HG03439 (cell line): ENCODE results near the gene PPP2R5E.
"Not testable (repeated sequence)": the region's sequence is repeated elsewhere in the genome, so short reads cannot be mapped to it uniquely, and the experiment has no call there.

ENCODE experiments used
- ATAC-seq: cut with Tn5 transposase; IDR thresholded peaks from one replicate; pipeline ENCODE4 v1.9.1; 2021; ENCODE audit warnings: mild to moderate bottlenecking, moderate library complexity; ENCODE audit not compliant: unreplicated experiment

Gene PPP2R5E

DNA sequence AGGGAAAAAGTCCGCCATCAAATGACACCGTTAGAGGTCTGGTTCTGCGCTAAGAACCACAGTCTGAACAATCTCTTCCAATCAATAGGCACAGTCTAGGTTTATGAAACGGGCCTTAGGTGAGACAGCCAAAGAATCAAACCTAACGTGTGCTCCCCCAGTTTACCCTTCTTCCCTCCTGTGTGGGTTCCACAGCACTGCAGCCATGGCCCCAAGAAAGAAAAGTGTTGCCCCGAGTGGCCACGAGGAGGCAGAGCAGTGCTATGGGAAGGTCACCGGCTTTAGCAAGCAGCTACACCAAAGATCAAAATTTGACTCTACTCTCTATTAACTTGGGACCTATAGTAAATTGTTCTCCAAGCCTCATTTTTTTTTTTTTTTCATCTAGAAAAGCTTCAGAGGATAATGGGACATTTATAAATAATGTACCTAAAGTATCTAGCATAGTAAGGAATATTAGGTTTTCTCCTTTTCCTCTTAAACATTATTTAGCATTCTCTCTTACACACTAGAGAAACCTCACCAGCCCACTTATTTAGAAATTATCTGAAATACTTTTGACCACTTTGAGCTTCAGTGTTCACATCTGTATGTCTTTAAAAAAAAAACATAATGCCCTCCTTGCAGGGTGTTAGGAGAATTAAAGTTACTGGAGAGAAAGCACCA, 154.3 kb downstream of the PPP2R5E start:
- peak; percentile 78 for ATAC-seq

DNA sequence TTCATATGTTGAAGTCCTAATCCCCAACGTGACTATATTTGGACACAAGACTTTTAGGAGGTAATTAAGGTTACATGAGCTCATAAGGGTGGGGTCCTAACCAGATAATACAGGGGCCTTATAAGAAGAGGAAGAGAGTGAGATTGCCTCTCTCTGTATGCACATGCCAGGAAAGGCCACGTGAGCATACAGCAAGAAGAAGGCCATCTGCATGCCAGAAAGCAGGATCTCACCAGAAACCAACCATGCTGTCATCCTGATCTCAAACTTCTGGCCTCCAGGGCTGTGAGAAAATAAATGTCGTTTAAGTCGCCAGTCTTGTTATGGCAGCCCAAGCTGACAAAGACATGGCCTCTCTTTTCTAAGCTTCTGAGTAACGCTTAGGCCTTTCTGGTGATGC, 155.5 kb downstream of the PPP2R5E start:
- ATAC-seq: no peak

DNA sequence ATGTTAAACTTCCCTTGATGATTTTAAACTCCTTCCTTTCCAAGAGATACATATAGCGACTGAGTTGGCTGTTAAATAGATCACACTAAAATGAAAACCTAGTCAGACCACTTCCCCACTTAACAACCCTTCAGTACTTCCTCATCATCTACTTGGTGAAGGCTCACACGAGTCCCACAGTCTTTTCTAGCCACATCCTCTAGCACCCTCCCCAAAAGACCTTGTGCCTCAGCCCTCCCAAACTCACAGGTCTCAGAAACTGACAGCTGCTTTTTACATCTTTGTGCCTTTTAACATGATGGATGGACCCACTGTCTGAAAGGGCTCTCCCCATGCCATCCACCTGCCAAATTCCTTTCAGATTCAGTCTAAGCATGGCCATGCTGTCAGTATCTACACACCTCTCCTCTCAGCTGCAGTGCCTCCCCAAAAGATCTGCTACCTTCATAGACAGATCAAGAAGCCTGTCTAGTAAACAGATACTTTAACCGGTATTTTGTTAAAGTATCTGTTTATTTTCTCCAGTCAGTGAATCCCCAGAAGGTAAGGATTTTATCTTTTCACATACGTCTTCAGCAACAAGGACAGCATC, 159.3 kb downstream of the PPP2R5E start:
- ATAC-seq: no peak

DNA sequence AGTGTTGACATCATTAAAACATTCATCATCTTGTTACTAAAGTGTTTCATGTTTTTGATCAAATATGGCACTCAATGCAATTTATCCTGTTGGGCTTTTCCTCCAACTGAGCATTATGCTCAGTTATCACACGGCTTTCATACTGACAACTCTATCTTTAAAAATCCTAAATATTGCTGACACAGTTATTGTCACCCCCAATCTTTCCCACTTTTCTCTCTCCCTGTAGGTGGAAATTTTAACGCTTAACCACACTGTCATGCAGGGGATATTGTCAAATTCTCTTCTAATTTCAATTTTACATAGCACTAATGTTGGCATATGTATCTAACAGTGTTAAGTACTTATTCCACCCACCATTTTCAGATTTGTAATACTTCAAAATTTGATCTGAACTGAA, 164.7 kb downstream of the PPP2R5E start:
- ATAC-seq: no peak

DNA sequence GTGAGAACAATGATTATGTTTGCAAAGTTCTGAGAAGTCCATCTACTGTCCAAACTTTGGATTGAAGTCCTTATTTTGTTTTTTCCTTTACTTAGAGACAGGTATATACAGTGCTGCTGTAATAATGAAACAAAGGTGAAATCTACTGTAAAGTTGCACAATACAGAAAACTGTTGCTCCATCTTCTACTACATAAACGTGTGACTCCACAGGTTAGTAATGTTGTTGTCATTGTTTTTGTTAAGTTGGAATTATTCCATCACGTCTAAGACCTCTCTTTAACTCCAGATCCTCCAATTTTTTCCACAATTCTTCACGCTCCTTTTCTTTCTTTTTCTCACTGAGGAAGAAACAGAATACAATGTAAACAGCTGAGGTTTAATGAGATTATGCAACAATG, 167.4 kb downstream of the PPP2R5E start:
- ATAC-seq: no peak

DNA sequence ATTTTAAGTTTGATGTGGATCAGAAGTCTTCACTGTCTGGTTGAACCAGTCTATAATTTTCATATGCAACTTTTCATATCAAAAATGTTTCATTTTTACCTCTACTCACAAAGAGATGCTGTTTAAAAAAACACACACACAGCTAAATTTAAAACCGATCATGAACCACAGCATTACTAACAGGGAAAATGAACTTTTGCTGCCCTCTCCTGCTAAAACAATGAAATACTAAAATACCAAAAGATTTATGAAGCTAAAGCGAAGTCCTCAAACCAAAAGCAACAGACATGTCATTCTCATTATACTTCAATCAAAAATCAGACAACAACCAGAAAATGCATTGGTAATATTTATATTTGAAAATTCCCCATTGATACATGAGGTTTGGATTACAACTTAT, 171.6 kb downstream of the PPP2R5E start:
- ATAC-seq: not testable (repeated sequence)

DNA sequence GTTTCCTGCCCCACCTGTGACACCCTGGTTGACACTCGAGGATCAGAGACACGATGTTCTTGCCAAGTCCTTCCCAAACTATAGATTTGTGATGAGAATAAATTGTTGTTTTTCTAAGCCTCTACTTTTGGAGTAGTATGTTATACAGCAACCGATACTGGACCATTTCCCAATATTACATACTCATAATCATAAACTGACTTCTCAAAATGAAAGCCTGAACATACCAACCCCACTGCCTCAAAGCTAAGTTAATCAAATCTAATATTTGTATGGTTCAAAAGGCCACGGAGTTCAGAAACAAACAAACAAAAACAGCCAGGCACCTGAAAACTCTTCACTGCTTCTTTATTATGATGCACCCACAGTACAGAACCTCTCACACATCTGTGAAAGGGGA, 172.1 kb downstream of the PPP2R5E start:
- no peak for ATAC-seq

DNA sequence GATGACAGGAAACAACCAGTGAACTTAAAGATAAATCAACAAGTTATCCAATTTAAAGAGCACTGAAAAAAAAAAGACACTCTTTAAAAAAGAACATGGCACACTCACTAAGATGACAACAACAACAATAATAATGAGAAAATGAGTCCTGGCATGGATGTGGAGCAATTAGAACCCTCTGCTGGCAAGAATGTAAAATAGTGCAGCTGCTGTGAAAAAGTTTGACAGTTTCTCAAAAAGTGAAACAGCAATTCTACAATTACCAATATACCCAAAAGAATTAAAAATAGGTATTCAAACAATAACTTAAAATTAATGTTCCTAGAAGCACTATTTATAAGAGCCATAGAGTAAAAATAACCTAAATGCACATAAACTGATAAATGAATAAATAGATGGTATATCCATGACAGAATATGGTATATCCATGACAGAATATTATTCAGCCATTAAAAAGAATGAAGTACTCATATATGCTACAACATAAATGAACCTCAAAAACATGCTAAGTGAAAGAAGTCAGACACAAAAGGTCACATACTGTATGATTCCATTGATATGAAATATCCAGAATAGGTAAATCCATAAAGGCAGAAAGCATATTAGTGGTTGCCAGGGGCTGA, 175.3 kb downstream of the PPP2R5E start:
- no peak for ATAC-seq

DNA sequence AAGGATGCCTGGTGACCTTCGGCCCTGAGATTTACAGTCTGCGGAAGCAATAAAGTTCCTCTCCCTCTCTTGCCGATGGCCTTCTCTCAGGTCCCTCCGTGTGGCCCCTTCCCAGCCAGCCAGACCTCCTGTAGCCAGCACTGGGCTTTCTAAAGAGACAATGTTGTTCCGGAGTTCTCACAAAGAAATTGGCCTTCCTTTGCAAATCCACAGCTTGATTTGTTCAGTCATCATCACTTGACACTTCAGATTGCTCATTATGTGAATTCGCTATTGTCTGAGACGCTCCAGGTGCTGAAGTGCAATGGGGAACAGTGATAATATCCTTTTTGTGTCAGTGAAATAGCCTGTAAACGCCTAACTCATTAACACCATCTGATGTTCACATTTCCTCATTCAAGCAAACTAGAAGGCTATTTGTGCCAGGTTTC, 180.8 kb downstream of the PPP2R5E start:
- no peak for ATAC-seq

DNA sequence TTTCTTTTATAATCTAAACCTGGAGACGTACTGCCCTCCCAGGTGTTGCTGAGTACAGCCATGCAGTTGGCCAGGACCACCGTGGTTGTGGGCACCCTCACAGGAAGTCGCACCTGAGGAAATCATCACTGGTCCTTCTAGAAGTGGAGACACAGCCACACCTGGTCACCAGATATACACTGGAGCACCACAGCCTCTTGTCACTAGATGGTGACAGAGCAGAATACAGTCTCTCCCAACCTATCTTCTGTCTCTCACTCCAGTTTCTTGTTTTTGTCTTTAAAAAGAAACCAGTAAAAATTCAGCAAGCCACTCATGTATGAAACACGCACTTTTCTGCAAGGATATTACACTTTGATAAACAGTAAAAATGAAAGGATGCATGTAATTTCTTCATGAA, 181.4 kb downstream of the PPP2R5E start:
- ATAC-seq: no peak

DNA sequence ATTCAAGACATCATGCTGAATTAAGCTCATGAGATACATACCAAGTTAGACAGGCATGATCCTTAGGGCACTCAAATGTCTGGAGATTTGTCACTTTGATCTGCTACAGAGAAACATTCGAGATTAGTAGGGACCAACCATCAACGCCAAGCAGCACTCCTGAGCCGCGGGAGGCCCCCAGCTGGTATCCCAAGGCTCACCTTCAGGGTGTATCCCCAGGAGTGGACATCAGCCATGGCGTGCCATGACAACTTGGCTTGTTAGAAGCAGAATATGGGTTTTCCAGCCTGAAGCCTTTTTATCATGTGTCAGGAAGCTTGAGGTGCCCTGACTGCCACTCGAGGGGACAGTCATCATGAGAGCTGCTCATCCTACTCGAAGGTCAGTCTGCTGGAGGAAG, 185.3 kb downstream of the PPP2R5E start:
- ATAC-seq: no peak

DNA sequence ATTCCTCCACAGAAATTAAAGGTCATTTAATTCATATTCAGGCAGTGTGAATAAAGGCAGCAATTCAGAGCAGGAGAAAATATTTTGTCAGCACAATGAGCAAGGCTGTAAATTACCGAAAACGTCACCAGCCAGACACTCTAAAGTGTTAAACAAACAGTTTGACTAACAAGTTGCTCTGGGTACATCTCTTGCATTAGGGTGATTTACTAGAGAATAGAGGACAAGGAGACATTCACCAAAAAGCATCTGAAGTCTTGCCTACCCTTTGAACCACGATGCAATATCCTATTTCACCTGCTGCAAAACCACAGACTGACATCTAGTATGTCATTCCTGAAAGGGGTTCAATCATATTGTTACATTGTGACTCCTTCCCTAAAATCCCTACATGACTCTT, 197.4 kb downstream of the PPP2R5E start:
- no peak for ATAC-seq

DNA sequence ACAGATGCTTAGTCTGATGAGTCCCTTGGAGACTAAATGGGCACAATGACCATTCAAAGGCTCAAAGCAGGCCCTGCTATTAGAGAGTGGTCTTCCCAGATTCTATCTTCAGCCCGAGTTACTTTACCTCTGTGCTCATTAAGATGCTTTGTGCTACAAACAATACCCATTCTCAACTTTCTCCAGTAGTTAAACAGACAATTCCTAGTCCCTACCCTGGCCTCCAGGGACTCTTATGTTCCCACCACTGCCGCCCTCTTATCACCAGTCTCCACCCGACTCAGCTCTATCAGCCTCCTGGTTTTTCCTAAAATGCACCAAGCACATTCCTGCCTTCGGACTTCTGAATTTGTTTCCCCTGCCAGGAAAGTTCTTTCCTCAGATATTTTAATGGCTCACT, 198.8 kb downstream of the PPP2R5E start:
- ATAC-seq: no peak

DNA sequence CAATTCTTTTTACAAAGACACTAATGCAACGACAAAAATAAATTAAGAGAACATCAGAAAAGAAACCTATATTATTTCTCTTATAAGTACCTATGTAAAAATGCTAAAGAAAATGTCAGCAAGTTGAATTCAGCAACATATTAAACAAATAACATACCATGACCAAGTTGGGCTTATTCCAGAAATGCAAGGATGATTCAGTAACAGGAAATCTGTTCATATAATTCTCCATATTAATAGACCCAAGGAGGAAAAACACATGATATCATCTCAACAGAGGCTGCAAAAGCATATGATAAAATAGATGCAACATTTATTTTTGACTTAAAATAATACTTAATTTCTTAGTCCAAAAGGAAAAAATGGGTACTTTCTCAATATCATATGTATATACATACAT, 199.3 kb downstream of the PPP2R5E start:
- no peak for ATAC-seq

DNA sequence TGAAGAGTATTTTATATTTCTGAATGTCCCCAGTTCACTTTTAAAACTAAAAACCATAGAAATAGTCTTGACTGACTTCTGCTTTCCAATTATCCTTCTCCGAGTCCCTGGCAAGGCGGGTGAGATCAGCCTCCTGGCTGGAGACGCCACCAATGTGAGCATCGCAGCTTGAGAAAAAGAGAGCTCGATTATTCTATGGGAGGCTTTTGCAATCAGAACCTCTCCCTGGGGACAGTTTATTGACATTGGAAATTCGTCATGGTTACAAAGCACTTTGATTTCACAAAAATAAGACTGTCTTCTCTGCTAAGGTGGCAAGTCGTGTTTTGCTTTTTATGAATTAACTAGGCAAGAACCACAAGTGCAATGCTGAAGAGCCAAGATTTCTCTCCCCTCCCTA, 200.8 kb downstream of the PPP2R5E start:
- no peak for ATAC-seq

DNA sequence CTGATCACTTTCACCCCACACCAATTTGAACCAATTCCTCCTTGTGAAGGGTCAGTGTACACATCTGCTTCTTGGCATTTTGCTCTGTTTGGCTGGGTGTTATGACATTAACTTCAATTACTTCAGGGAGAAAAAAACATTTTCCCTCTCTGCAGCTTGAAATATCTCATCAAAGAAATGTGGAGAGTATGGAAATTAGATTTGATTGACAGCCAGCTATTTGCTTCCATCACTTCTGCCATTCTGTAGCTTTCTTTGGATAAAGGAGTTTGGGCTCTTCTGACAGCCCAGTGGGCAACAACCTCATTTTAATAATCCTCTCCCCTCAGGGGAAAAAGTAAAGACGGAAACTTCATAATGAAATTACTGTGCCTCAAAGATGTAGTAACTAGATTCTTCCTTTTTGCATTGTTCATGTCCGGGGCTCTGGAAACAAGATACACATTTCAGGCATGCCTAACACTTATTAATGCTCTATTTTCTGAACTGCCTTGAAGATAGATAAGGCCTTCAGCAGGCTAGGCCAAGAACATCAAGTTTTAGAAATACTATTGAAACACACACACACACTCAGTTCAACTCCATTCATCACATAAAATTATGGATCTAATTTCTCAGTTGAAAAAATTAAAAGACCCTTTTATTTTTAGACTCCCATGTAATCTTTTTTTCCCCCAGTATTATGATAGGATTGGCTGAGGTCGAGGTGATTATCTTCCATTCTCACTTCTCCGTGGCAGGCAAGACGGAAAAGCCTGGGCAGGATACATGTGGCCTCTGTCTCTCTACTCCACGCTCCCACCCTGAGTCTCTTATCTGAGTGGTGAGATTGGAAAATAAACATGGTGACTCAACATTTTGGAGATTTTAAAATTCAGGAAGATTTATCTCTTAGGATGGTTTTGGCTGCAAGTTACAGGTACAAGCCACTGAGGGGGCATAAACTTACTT, 214.1 kb downstream of the PPP2R5E start:
- ATAC-seq: no peak

DNA sequence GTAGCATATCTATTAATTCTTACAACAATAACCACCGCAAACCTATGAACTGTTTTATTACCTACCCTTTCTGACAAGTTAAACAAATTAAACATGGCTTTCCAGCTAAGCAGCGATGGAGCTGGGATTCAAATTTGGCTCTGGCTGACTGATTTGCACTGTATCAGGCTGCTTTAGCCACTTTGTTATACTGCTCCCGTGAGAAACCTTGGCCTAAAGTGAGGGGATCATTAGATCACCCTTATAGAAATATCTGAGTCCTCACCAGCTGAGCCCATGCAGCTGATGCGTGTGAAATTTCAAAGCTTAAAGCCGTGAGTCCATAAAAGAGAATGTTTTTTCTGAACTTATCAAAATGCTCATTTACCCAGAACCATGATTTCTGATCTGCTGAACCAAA, 216.3 kb downstream of the PPP2R5E start:
- ATAC-seq: no peak

DNA sequence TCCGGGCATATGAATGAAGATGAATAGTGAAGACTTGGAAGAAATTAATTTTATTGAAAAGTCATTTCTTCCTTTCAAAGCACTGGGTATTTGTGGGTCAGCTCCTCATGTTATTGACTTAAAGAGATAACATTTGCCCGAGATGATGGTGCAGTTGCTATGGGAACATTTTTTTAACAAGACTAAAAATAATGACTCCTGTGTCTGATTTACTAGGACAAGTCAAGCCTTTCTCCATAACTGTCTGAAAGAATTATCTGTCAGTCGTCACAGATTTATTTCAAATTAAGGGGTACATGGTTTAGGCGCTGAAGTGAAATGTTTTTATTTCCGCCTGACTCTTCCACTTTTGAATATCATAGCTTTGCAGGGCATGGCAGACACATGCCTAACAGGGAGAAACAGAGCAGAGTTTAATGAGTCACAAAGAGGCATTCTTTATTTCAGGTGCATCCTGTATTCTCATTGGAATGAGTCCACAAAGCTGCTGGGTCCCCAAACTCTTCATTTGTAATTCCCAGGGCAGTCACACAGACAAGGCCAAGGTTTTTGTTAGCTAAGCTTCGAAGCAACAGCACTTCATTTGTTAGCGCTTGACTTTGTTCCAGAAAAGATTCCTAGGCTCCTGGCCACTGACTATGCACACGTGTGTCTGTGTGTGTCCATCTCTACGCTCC, 220.1 kb downstream of the PPP2R5E start:
- no peak for ATAC-seq

DNA sequence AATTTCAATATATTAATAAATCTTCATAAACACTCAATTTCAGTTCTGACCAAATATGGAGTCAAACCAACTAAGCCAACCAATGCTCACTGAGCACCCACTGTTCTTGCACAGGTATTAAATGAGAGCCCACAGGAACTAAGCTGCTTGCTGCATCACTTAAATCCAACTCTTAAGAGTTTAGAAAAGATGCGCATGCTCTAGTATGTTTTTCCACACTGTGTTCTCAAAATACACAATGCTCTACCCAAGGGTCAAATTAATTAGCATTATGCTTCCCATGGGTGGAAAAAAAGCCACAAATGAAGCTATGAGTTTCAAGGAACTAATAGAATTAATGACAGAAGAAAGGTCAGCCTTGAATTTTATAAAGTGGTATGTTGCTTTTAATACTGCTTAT, 220.7 kb downstream of the PPP2R5E start:
- ATAC-seq: no peak
